Measurements from ENCODE around the gene CD28. TPM values are rescaled to one million over a fixed set of nuclear protein-coding genes. Genes with fewer than 3 reads are reported as not detected.
"Not testable (repeated sequence)": the region's sequence is repeated elsewhere in the genome, so short reads cannot be mapped to it uniquely, and the experiment has no call there.

The CD28 gene
- total RNA-seq, 1 experiment from 2014 or later, result not detected

DNA sequence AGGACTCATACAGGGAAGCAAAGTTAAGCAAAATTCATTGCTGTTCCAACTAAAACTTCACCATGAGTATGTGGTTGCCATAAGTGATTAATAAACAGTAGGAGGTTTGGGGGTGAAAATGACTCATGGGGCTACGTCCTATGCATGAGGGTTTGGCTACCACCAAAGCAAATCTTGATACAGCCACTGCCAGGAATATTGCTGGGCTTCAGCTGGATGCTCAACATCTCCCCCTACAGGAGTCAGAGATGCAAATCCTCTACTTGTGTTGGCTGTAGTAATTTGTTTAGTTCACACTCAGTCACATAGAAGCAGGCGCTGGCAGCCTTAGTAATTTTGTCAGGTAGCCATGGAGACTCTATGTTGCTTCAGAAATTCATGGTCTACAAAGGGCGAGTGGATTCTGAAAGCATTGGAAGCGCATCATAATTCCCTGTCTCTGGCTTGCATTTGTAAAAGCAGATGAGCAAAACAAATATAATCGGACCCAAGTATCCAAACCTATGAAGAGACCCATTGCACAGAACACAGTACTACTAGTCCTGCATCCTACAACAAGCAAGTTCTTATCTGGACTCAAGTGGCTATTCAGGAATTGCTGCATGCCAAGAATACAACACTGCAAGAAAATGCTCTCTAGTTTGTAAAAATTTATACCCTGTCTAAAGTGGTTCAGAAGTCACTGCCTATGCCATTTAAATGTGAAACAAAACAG is 76.0 kb downstream of the CD28 start:
- DNase-seq (ENCODE audit: unreplicated experiment), result peak; percentile 95
- no peaks in the 10 kb centered on the region for H3K27me3 Mint-ChIP-seq (ENCODE audit: insufficient read depth, unreplicated experiment)
- no peaks in the 10 kb centered on the region for H3K36me3 Mint-ChIP-seq (ENCODE audit: insufficient read depth, unreplicated experiment)
- no peaks in the 10 kb centered on the region for H3K9me3 Mint-ChIP-seq (ENCODE audit: unreplicated experiment)
- CTCF ChIA-PET, result interaction anchor here (0.6 to 3.4 kb wide), 6 partner anchors 15 to 290 kb away, joined by 3 to 11 read pairs (median 4); no protein-coding TSS in a partner anchor
- TF ChIP-seq, protein P1, sequence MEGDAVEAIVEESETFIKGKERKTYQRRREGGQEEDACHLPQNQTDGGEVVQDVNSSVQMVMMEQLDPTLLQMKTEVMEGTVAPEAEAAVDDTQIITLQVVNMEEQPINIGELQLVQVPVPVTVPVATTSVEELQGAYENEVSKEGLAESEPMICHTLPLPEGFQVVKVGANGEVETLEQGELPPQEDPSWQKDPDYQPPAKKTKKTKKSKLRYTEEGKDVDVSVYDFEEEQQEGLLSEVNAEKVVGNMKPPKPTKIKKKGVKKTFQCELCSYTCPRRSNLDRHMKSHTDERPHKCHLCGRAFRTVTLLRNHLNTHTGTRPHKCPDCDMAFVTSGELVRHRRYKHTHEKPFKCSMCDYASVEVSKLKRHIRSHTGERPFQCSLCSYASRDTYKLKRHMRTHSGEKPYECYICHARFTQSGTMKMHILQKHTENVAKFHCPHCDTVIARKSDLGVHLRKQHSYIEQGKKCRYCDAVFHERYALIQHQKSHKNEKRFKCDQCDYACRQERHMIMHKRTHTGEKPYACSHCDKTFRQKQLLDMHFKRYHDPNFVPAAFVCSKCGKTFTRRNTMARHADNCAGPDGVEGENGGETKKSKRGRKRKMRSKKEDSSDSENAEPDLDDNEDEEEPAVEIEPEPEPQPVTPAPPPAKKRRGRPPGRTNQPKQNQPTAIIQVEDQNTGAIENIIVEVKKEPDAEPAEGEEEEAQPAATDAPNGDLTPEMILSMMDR (IDR thresholded peaks at IDR 0.05; ENCODE audit: unreplicated experiment), result peak; percentile 85
- H3K4me1 Mint-ChIP-seq (ENCODE audit: insufficient read depth, unreplicated experiment), result peaks cover 9% of the 10 kb centered on the region
- intact Hi-C loops (cut with micrococcal nuclease), result loop anchor here (1.0 to 2.0 kb wide), 4 partner anchors 94 to 298 kb away; partner anchors contain the start of gene RAPH1
- POLR2A ChIA-PET, result interaction anchor here (1.8 kb wide), 1 partner anchor 11 kb away, joined by 5 read pairs; no protein-coding TSS in a partner anchor
- peak overlapping the region; percentile 87 for H3K27ac Mint-ChIP-seq (ENCODE audit: low read depth, unreplicated experiment)
- BruUV-seq (replicated peaks), result no TSS peak
- no peak overlapping the region for H3K4me3 Mint-ChIP-seq (ENCODE audit: unreplicated experiment)

DNA sequence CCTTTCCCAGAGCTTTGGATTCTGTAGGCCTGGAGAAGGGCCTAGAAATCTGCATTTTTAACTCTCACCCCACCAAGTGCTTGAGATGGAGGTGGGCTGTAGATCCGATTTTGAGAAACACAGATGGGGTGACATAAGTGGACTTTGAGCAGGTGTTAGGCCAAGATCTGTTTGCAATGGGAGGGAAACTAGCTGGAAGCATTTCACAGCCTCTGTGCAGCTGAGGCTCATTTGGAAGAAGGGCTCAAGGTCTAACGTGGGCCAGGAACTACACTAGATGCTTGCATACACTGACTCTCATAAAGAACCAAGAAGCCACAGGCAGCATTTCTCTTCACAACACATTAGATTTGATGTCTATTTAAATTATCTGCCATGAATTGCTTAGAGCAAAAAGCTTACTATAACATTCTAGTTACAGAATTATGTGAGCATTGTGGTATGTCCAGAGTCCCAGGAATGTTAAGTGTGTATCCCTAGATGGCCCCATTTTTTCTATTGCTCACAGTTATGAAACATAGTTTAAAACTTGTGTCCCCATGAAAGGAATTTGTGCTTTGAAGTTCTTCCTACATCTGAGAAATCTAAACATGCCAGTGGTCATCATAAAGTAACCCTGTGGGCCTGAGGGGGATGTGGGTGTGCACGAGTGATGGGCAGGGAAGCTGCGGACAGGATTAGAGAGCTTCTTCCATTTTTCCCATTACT is 77.2 kb downstream of the CD28 start:
- CTCF ChIA-PET, result interaction anchor here (0.5 to 3.4 kb wide), 9 partner anchors 9 to 291 kb away, joined by 3 to 11 read pairs (median 4); no protein-coding TSS in a partner anchor
- H3K27me3 Mint-ChIP-seq (ENCODE audit: insufficient read depth, unreplicated experiment), result no peaks in the 10 kb centered on the region
- no TSS peak for BruUV-seq (replicated peaks)
- POLR2A ChIA-PET, result interaction anchor here (0.7 to 1.8 kb wide), 3 partner anchors 10 to 50 kb away, joined by 3 to 6 read pairs (median 5); no protein-coding TSS in a partner anchor
- intact Hi-C loops (cut with micrococcal nuclease), result loop anchor here (2.0 kb wide), 1 partner anchor 95 kb away; no protein-coding TSS in a partner anchor
- H3K4me1 Mint-ChIP-seq (ENCODE audit: insufficient read depth, unreplicated experiment), result peaks cover 16% of the 10 kb centered on the region
- TF ChIP-seq, protein P1 (IDR thresholded peaks at IDR 0.05; ENCODE audit: unreplicated experiment), result no peak
- H3K27ac Mint-ChIP-seq (ENCODE audit: low read depth, unreplicated experiment), result no peak overlapping the region
- H3K9me3 Mint-ChIP-seq (ENCODE audit: unreplicated experiment), result no peaks in the 10 kb centered on the region
- H3K36me3 Mint-ChIP-seq (ENCODE audit: insufficient read depth, unreplicated experiment), result no peaks in the 10 kb centered on the region
- DNase-seq (ENCODE audit: unreplicated experiment), result no peak
- H3K4me3 Mint-ChIP-seq (ENCODE audit: unreplicated experiment), result no peak overlapping the region

DNA sequence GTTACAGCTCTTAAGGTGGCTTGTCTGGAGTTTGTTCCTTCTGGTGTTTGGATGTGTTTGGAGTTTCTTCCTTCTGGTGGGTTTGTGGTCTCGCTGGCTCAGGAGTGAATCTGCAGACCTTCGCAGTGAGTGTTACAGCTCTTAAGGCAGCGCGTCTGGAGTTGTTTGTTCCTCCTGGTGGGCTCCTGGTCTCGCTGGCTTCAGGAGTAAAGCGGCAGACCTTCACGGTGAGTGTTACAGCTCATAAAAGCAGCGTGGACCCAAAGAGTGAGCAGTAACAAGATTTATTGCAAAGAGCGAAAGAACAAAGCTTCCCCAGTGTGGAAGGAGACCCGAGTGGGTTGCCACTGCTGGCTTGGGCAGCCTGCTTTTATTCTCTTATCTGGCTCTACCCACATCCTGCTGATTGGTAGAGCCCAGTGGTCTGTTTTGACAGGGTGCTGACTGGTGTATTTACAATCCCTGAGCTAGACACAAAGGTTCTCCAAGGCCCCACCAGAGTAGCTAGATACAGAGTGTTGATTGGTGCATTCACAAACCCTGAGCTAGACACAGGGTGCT is 78.4 kb downstream of the CD28 start:
- H3K4me1 Mint-ChIP-seq (ENCODE audit: insufficient read depth, unreplicated experiment), result peaks cover 16% of the 10 kb centered on the region
- DNase-seq (ENCODE audit: unreplicated experiment); H3K4me3 Mint-ChIP-seq (ENCODE audit: unreplicated experiment); H3K36me3 Mint-ChIP-seq (ENCODE audit: insufficient read depth, unreplicated experiment); BruUV-seq (replicated peaks); H3K27me3 Mint-ChIP-seq (ENCODE audit: insufficient read depth, unreplicated experiment); H3K9me3 Mint-ChIP-seq (ENCODE audit: unreplicated experiment); intact Hi-C loops (cut with micrococcal nuclease); H3K27ac Mint-ChIP-seq (ENCODE audit: low read depth, unreplicated experiment): not testable (repeated sequence)
- POLR2A ChIA-PET, result interaction anchor here (0.8 kb wide), 1 partner anchor 41 kb away, joined by 4 read pairs; no protein-coding TSS in a partner anchor
- CTCF ChIA-PET, result interaction anchor here (0.7 to 2.4 kb wide), 3 partner anchors 9 to 173 kb away, joined by 4 to 10 read pairs (median 5); no protein-coding TSS in a partner anchor

DNA sequence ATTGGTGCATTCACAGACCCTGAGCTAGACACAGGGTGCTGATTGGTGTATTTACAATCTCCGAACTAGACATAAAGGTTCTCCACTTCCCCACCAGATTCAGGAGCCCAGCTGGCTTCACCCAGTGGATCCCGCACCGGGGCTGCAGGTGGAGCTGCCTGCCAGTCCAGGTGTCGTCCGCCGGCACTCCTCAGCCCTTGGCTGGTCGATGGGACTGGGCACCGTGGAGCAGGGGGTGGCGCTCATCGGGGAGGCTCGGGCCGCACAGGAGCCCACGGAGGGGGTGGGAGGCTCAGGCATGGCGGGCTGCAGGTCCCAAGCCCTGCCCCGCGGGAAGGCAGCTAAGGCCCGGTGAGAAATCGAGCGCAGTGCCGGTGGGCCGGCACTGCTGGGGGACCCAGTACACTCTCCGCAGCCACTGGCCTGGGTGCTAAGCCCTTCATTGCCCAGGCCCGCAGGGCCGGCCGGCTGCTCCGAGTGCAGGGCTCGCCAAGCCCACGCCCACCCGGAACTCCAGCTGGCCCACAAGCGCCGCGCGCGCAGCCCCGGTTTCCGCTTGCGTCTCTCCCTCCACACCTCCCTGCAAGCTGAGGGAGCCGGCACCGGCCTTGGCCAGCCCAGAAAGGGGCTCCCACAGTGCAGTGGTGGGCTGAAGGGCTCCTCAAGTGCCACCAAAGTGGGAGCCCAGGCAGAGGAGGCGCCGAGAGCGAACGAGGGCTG is 79.1 kb downstream of the CD28 start:
- H3K36me3 Mint-ChIP-seq (ENCODE audit: insufficient read depth, unreplicated experiment); H3K9me3 Mint-ChIP-seq (ENCODE audit: unreplicated experiment); intact Hi-C loops (cut with micrococcal nuclease); H3K4me3 Mint-ChIP-seq (ENCODE audit: unreplicated experiment); BruUV-seq (replicated peaks); H3K27ac Mint-ChIP-seq (ENCODE audit: low read depth, unreplicated experiment); H3K27me3 Mint-ChIP-seq (ENCODE audit: insufficient read depth, unreplicated experiment); CTCF ChIA-PET; DNase-seq (ENCODE audit: unreplicated experiment): not testable (repeated sequence)
- POLR2A ChIA-PET, result interaction anchor here (0.8 kb wide), 1 partner anchor 41 kb away, joined by 4 read pairs; no protein-coding TSS in a partner anchor
- peaks cover 16% of the 10 kb centered on the region for H3K4me1 Mint-ChIP-seq (ENCODE audit: insufficient read depth, unreplicated experiment)
